ENCODE results near the gene P2RY13.
A peak's percentile ranks its signal among the peaks of the same experiment; 100 is the strongest.

The P2RY13 gene

DNA sequence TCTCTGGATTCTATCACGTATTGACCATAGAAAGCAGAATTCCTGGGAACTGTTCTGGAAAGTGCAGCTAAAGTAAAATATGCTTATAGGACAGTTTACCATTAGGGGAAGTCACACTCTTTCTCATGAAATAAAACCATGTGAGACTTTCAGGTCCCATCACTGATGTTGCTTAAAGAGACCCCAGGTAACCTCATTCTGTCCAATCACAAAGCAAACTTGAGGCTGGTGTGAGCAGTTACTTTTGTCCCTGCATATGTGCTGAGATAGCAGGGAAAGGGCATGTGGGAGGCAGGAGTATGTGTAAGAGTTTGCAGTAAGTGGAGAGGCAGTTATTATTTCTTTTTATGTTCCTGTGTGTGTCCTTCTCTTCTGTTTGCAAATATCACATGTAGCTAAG is 28.8 kb downstream of the P2RY13 start:
- Histone ChIP-seq H3K27me3 (ENCODE audit: control insufficient read depth in 2 of 2, insufficient read depth in 2 of 2, low read length in 2 of 2) (no peaks in the 10 kb centered on the region), H3K9me3 (ENCODE audit: control insufficient read depth in 2 of 2, low read length in 2 of 2) (no peaks in the 10 kb centered on the region), H3K4me1 (ENCODE audit: control insufficient read depth in 2 of 2, insufficient read depth in 2 of 2, low read length in 2 of 2) (no peaks in the 10 kb centered on the region), H3K27ac (ENCODE audit: low read depth in 2 of 2, low read length in 2 of 2) (no peak overlapping the region), H3K4me3 (ENCODE audit: low read length in 2 of 2) (no peak overlapping the region), H3K36me3 (ENCODE audit: control insufficient read depth in 2 of 2, insufficient read depth in 2 of 2, low read length in 2 of 2) (no peaks in the 10 kb centered on the region), H3K9ac (ENCODE audit: low read depth in 1 of 2, low read length in 2 of 2) (no peak overlapping the region)

GRCh38 chr3:151299006-151299405 is 30.3 kb downstream of the P2RY13 start:
- Histone ChIP-seq H3K9ac (ENCODE audit: low read depth in 1 of 2, low read length in 2 of 2) (no peak overlapping the region), H3K27me3 (ENCODE audit: control insufficient read depth in 2 of 2, insufficient read depth in 2 of 2, low read length in 2 of 2) (no peaks in the 10 kb centered on the region), H3K36me3 (ENCODE audit: control insufficient read depth in 2 of 2, insufficient read depth in 2 of 2, low read length in 2 of 2) (no peaks in the 10 kb centered on the region), H3K9me3 (ENCODE audit: control insufficient read depth in 2 of 2, low read length in 2 of 2) (no peaks in the 10 kb centered on the region), H3K27ac (ENCODE audit: low read depth in 2 of 2, low read length in 2 of 2) (no peak overlapping the region), H3K4me3 (ENCODE audit: low read length in 2 of 2) (no peak overlapping the region), H3K4me1 (ENCODE audit: control insufficient read depth in 2 of 2, insufficient read depth in 2 of 2, low read length in 2 of 2) (no peaks in the 10 kb centered on the region)

DNA sequence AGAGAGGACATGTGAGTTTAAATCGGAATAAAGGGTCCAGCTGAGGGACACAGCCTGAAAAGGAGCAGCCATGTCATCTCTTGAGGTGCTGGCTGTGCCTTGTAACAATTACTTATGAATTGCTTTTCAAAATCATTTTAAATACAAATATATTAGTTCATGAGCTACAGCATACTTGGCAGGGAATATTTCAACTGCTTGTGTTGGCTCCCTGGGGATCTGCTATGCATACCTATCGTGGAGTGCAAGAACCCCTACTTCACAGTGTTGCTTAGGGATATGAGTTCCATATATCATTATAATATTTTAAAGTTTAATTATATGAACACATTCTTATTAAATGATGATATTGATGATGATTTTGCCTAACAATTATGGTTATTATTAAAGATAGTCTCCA is 31.9 kb downstream of the P2RY13 start:
- H3K27ac ChIP-seq (ENCODE audit: low read depth in 2 of 2, low read length in 2 of 2): no peak overlapping the region
- no peaks in the 10 kb centered on the region for H3K36me3 ChIP-seq (ENCODE audit: control insufficient read depth in 2 of 2, insufficient read depth in 2 of 2, low read length in 2 of 2)
- H3K27me3 ChIP-seq (ENCODE audit: control insufficient read depth in 2 of 2, insufficient read depth in 2 of 2, low read length in 2 of 2): no peaks in the 10 kb centered on the region
- H3K9me3 ChIP-seq (ENCODE audit: control insufficient read depth in 2 of 2, low read length in 2 of 2): no peaks in the 10 kb centered on the region
- no peak overlapping the region for H3K4me3 ChIP-seq (ENCODE audit: low read length in 2 of 2)
- no peaks in the 10 kb centered on the region for H3K4me1 ChIP-seq (ENCODE audit: control insufficient read depth in 2 of 2, insufficient read depth in 2 of 2, low read length in 2 of 2)
- H3K9ac ChIP-seq (ENCODE audit: low read depth in 1 of 2, low read length in 2 of 2): no peak overlapping the region

- H3K9ac ChIP-seq (ENCODE audit: low read depth in 1 of 2, low read length in 2 of 2): no peak overlapping the region
- no peaks in the 10 kb centered on the region for H3K4me1 ChIP-seq (ENCODE audit: control insufficient read depth in 2 of 2, insufficient read depth in 2 of 2, low read length in 2 of 2)
- no peak overlapping the region for H3K4me3 ChIP-seq (ENCODE audit: low read length in 2 of 2)
- no peaks in the 10 kb centered on the region for H3K36me3 ChIP-seq (ENCODE audit: control insufficient read depth in 2 of 2, insufficient read depth in 2 of 2, low read length in 2 of 2)
- H3K27me3 ChIP-seq (ENCODE audit: control insufficient read depth in 2 of 2, insufficient read depth in 2 of 2, low read length in 2 of 2): no peaks in the 10 kb centered on the region
- H3K9me3 ChIP-seq (ENCODE audit: control insufficient read depth in 2 of 2, low read length in 2 of 2): no peaks in the 10 kb centered on the region
- H3K27ac ChIP-seq (ENCODE audit: low read depth in 2 of 2, low read length in 2 of 2): no peak overlapping the region
These were observed 33.1 kb downstream of the P2RY13 start for GRCh38 chr3:151296226-151296625.

DNA sequence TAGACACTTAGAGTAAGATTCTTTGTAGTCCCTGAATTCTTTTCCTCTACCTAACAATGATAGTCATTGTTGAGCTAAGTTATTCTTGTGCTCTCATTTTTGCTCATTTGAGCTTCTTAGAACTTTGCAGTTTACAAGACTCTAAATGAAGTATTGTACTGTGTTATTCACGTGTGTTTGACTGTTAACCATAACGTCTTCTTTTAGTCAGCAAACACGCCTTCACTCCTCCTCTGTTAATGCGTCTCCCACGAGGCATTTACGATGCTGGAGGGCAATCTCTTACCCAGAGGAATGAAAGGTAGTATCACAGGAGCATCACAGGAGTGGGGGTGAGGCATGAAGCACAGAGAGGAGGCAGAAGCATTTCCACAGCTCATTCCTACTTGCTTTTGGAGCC is 36.2 kb downstream of the P2RY13 start:
- H3K9ac ChIP-seq (ENCODE audit: low read depth in 1 of 2, low read length in 2 of 2): no peak overlapping the region
- no peaks in the 10 kb centered on the region for H3K9me3 ChIP-seq (ENCODE audit: control insufficient read depth in 2 of 2, low read length in 2 of 2)
- H3K4me3 ChIP-seq (ENCODE audit: low read length in 2 of 2): no peak overlapping the region
- no peak overlapping the region for H3K27ac ChIP-seq (ENCODE audit: low read depth in 2 of 2, low read length in 2 of 2)
- H3K4me1 ChIP-seq (ENCODE audit: control insufficient read depth in 2 of 2, insufficient read depth in 2 of 2, low read length in 2 of 2): no peaks in the 10 kb centered on the region
- no peaks in the 10 kb centered on the region for H3K27me3 ChIP-seq (ENCODE audit: control insufficient read depth in 2 of 2, insufficient read depth in 2 of 2, low read length in 2 of 2)
- H3K36me3 ChIP-seq (ENCODE audit: control insufficient read depth in 2 of 2, insufficient read depth in 2 of 2, low read length in 2 of 2): no peaks in the 10 kb centered on the region

GRCh38 chr3:151290673-151291072 is 38.7 kb downstream of the P2RY13 start:
- Histone ChIP-seq H3K4me1 (ENCODE audit: control insufficient read depth in 2 of 2, insufficient read depth in 2 of 2, low read length in 2 of 2) (no peaks in the 10 kb centered on the region), H3K27ac (ENCODE audit: low read depth in 2 of 2, low read length in 2 of 2) (no peak overlapping the region), H3K27me3 (ENCODE audit: control insufficient read depth in 2 of 2, insufficient read depth in 2 of 2, low read length in 2 of 2) (no peaks in the 10 kb centered on the region), H3K9me3 (ENCODE audit: control insufficient read depth in 2 of 2, low read length in 2 of 2) (no peaks in the 10 kb centered on the region), H3K9ac (ENCODE audit: low read depth in 1 of 2, low read length in 2 of 2) (no peak overlapping the region), H3K4me3 (ENCODE audit: low read length in 2 of 2) (no peak overlapping the region), H3K36me3 (ENCODE audit: control insufficient read depth in 2 of 2, insufficient read depth in 2 of 2, low read length in 2 of 2) (no peaks in the 10 kb centered on the region)

GRCh38 chr3:151289445-151289844 is 39.9 kb downstream of the P2RY13 start:
- Histone ChIP-seq H3K27ac (ENCODE audit: low read depth in 2 of 2, low read length in 2 of 2) (no peak overlapping the region), H3K27me3 (ENCODE audit: control insufficient read depth in 2 of 2, insufficient read depth in 2 of 2, low read length in 2 of 2) (no peaks in the 10 kb centered on the region), H3K36me3 (ENCODE audit: control insufficient read depth in 2 of 2, insufficient read depth in 2 of 2, low read length in 2 of 2) (no peaks in the 10 kb centered on the region), H3K9ac (ENCODE audit: low read depth in 1 of 2, low read length in 2 of 2) (no peak overlapping the region), H3K4me3 (ENCODE audit: low read length in 2 of 2) (no peak overlapping the region), H3K9me3 (ENCODE audit: control insufficient read depth in 2 of 2, low read length in 2 of 2) (no peaks in the 10 kb centered on the region), H3K4me1 (ENCODE audit: control insufficient read depth in 2 of 2, insufficient read depth in 2 of 2, low read length in 2 of 2) (no peaks in the 10 kb centered on the region)

GRCh38 chr3:151285940-151286339 is 43.4 kb downstream of the P2RY13 start:
- Histone ChIP-seq H3K27me3 (ENCODE audit: control insufficient read depth in 2 of 2, insufficient read depth in 2 of 2, low read length in 2 of 2) (no peaks in the 10 kb centered on the region), H3K27ac (ENCODE audit: low read depth in 2 of 2, low read length in 2 of 2) (no peak overlapping the region)

GRCh38 chr3:151283907-151284461 is 45.4 kb downstream of the P2RY13 start:
- peak overlapping the region in 1 of 2 donors; percentile 41 for H3K27ac ChIP-seq (ENCODE audit: low read depth in 2 of 2, low read length in 2 of 2)
- no peak overlapping the region for H3K4me3 ChIP-seq (ENCODE audit: low read length in 2 of 2)
- H3K4me1 ChIP-seq (ENCODE audit: control insufficient read depth in 2 of 2, insufficient read depth in 2 of 2, low read length in 2 of 2): peaks cover 0 to 6% of the 10 kb centered on the region in 2 donors
- H3K36me3 ChIP-seq (ENCODE audit: control insufficient read depth in 2 of 2, insufficient read depth in 2 of 2, low read length in 2 of 2): no peaks in the 10 kb centered on the region
- H3K9me3 ChIP-seq (ENCODE audit: control insufficient read depth in 2 of 2, low read length in 2 of 2): no peaks in the 10 kb centered on the region
- peak overlapping the region in 1 of 2 donors; percentile 16 for H3K9ac ChIP-seq (ENCODE audit: low read depth in 1 of 2, low read length in 2 of 2)
- no peaks in the 10 kb centered on the region for H3K27me3 ChIP-seq (ENCODE audit: control insufficient read depth in 2 of 2, insufficient read depth in 2 of 2, low read length in 2 of 2)

More at GRCh38 chr3:151285940-151286339, 43.4 kb downstream of the P2RY13 start:
- Histone ChIP-seq H3K9ac (ENCODE audit: low read depth in 1 of 2, low read length in 2 of 2) (no peak overlapping the region), H3K4me3 (ENCODE audit: low read length in 2 of 2) (no peak overlapping the region), H3K9me3 (ENCODE audit: control insufficient read depth in 2 of 2, low read length in 2 of 2) (no peaks in the 10 kb centered on the region), H3K4me1 (ENCODE audit: control insufficient read depth in 2 of 2, insufficient read depth in 2 of 2, low read length in 2 of 2) (peaks cover 0 to 6% of the 10 kb centered on the region in 2 donors), H3K36me3 (ENCODE audit: control insufficient read depth in 2 of 2, insufficient read depth in 2 of 2, low read length in 2 of 2) (no peaks in the 10 kb centered on the region)

- no peak overlapping the region for H3K4me3 ChIP-seq (ENCODE audit: low read length in 2 of 2)
- no peak overlapping the region for H3K9ac ChIP-seq (ENCODE audit: low read depth in 1 of 2, low read length in 2 of 2)
- peak overlapping the region in 1 of 2 donors; percentile 41 for H3K27ac ChIP-seq (ENCODE audit: low read depth in 2 of 2, low read length in 2 of 2)
- H3K4me1 ChIP-seq (ENCODE audit: control insufficient read depth in 2 of 2, insufficient read depth in 2 of 2, low read length in 2 of 2): peaks cover 0 to 6% of the 10 kb centered on the region in 2 donors
- no peaks in the 10 kb centered on the region for H3K36me3 ChIP-seq (ENCODE audit: control insufficient read depth in 2 of 2, insufficient read depth in 2 of 2, low read length in 2 of 2)
- H3K9me3 ChIP-seq (ENCODE audit: control insufficient read depth in 2 of 2, low read length in 2 of 2): no peaks in the 10 kb centered on the region
- H3K27me3 ChIP-seq (ENCODE audit: control insufficient read depth in 2 of 2, insufficient read depth in 2 of 2, low read length in 2 of 2): no peaks in the 10 kb centered on the region
These were observed 46.0 kb downstream of the P2RY13 start for GRCh38 chr3:151283387-151283786.

DNA sequence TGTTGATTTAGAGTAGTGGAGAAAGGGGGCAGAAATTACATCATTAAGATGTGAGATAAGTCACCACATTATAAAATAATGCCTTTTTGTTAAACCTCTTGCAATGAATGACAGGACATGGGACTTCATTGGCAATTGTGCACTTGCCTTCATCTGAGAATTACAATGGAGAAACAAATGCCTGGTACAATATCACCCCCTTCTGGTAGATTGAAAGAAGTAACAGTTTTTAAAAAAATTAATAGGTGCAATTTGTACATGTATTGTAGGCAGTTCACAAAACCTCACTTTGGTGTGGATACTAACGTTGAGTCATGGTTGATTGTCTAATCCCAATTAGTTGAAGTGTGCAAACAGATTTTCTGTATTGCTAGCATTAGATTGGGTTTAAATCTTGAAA is 46.4 kb downstream of the P2RY13 start:
- Histone ChIP-seq H3K9ac (ENCODE audit: low read depth in 1 of 2, low read length in 2 of 2) (no peak overlapping the region), H3K27ac (ENCODE audit: low read depth in 2 of 2, low read length in 2 of 2) (peak overlapping the region in 1 of 2 donors; percentile 41), H3K4me1 (ENCODE audit: control insufficient read depth in 2 of 2, insufficient read depth in 2 of 2, low read length in 2 of 2) (peaks cover 0 to 6% of the 10 kb centered on the region in 2 donors), H3K36me3 (ENCODE audit: control insufficient read depth in 2 of 2, insufficient read depth in 2 of 2, low read length in 2 of 2) (no peaks in the 10 kb centered on the region), H3K27me3 (ENCODE audit: control insufficient read depth in 2 of 2, insufficient read depth in 2 of 2, low read length in 2 of 2) (no peaks in the 10 kb centered on the region), H3K4me3 (ENCODE audit: low read length in 2 of 2) (no peak overlapping the region), H3K9me3 (ENCODE audit: control insufficient read depth in 2 of 2, low read length in 2 of 2) (no peaks in the 10 kb centered on the region)
